ENCODE results near the gene CACNB4.

CACNB4 gene

DNA sequence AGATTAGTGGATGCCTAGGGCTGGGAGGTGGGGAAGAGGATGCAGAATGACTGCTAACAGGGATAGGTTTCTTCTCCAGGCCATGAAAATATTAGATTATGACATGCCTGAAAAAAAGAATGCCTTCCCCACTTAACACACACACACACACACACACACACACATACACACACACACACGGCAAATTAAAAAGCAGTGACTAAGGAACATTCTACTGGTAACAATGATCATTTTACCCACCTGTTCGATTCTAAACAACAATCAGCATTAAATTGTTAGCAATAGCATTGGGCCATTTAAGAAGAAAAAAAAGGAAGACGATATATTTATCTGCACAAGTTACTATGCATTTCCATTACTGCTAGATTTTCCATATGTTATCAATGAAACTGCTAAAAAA, 10.8 kb downstream of the CACNB4 start:
- DNase-seq (ENCODE audit: low spot score) = no peak

DNA sequence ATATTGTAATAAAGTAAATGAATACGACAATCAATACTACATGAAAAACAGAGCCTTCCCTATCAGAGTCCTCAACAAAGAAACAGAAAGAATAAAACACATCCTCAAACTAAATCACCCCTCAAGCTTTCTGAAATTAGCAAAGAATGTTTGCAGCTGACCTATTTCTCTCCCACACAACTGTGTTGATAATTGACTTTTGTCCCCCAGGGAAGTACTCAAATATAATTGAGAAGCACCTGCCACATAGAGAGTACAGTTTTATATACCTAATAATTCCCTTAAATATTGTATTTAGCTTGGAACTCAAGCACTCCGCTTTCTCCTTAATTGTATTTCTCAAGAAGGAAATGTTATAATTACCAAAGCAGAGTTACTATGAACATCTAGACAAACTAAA, 12.6 kb downstream of the CACNB4 start:
- DNase-seq (ENCODE audit: low spot score) = no peak

DNA sequence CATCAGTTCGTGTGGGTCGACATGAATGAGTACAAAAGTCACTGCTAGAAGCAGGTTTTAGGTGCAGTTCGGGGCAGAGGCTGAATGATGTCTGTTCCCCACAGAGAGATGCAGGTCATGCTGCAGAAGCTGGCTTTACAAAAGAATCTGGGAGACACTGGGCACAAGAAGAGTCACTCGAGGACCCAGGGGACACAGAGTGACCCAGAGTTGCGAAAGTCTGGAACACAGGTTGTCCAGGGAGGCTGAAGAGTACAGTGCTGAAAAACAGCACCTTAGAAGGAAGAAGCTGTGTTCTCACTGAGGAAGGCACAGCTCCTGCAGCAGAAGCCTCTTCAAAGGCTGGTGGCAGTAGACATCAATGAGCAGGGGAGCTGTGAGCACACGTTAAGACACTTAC, 14.8 kb downstream of the CACNB4 start:
- DNase-seq (ENCODE audit: low spot score) = no peak

DNA sequence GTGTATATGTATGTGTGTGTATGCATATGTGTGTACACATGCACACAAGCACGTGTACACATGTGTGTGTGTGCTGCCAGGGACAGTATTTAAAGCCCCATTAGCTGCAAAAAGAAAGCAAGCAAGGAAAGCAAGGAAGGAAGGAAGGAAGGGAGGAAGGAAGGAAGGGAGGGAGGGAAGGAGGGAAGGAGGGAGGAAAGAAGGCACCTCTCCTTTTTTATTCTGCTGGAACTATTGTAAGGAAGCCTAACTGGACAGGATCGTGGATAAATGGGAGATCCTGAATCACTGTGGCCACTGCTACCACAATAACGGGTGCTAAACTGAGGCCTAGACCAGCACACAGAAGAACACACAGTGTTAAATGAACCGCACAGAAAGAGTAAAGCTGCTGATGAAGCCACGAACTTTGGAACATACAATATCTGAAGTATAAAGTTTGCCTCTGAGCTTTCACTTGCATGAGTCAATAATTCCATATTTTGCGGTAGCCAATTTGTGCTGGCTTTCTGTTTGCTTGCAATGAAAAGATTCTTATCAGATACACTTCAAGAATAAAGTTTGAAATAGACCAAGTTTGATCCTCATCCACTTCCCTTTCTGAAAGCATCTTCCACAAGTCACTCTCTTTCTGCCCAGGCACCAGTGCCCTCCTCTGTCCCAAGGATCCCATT, 15.5 kb downstream of the CACNB4 start:
- no peak for DNase-seq (ENCODE audit: low spot score)

DNA sequence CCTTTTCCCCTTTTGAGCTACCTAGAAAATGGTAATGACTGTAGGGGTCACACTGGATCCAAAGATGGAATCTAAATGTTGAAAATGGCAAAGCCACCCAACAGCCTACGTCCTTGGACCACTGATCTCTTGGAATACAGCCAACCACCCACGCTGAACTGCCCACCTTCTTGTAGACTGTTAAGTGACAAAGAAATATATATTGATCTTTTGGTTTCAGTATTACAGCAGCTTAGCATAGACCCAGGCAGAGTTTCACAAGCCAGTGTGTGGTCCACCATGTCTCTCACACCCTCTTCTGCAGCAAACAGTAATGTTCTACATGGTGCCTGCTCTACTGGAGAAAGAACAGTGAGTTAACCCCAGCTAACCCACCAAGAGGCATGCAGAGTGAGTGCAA, 20.2 kb downstream of the CACNB4 start:
- DNase-seq (ENCODE audit: low spot score) = no peak

DNA sequence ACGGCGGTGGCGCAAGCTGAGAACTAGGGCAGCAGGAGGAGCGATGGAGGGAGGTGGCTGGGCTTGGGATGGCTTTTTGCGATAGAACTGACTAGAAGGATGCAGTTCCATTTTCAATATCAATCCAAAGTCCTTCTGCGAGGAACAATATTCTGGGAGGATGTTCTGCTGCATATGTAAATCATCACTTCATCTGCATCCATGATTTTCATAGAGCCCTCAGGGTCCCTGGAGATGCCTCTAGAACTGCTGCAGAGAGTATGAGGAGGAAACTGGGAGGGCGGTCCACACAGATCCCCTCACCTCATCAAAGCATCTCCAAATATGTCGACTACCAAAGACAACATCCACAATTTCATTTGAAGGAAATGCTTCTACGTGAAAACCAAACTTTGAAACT, 20.8 kb downstream of the CACNB4 start:
- no peak for DNase-seq (ENCODE audit: low spot score)

DNA sequence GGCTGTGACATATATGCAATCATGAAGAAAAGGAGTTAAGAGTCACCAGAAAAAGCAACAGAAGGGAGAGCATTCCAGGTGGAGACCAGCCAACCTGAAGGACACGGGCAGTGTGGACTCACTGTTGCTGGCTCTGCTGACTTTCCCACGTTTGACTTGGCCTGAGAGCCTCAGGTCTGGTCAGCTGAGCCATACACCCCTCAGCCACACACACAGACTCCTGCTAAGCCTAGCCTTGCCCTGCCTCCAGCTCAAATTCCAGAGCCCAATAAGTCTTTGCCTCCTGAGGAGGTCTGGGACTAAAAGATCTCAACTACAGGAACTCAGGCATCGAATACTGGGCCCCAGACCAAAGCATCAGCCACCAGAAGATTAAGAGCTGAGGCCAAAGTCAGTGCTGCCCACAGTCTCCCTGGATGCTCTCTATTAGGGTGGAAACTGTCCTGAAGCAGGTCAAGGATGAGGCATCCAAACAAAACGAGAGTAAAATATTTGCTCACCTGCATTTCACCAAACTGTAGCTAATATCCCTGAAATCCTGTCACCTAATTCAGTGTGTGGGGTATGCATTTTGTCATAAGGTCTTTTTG, 23.3 kb downstream of the CACNB4 start:
- DNase-seq (ENCODE audit: low spot score) = no peak

DNA sequence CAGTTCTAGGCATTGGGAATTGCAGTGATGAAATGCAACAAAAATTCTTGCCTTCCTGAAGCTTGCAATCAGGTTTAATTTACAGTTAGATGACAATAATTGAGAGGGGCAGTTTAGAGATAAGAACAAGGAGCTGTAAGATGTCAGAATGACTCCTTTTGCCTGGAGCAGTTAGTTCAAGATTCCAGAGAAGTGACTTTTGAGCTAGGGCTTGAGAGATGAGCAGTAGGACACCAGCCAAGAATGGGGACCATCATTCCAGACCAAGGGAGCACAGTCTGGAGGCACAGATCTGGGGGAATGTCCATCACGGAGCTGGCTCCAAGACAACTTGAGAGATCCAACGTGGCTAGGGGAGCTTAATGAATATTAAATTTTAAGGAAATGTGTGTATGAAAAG, 26.8 kb downstream of the CACNB4 start:
- no peak for DNase-seq (ENCODE audit: low spot score)

DNA sequence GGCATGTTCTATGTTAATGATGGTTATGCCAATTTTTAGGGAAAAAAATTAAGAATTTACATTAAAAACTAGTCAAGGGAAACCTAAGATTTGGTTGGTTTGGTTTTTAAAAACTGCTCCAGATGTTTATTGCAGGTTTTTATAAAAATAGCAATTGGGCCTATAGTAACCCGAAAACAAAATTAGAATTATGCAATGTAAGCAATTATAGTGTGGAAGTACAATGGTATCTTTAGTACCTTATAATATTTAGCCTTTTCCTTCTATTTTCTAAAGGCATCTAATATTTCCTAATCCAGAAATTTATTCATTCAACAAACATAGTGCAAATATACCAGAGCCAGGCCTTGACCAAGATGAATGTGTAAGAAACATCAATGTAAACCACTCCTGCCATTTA, 27.3 kb downstream of the CACNB4 start:
- no peak for DNase-seq (ENCODE audit: low spot score)

DNA sequence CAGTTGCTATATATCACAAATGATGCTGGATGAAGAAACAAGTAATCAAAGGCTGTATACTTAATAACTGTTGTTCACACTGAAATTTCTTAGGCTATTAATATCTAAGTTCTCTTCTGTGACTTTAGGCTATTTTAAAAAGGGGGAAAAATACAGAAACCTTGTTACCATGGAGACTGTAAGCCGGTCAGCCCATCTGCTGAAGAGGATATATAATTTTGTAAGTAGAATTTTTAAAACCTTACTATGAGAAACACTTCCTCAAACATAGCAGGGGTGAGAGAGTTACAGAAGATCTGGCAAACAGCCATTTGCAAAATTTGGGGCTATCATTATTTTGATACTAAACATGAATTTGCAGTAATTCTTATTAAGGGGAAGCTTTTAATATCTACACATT, 27.8 kb downstream of the CACNB4 start:
- no peak for DNase-seq (ENCODE audit: low spot score)

DNA sequence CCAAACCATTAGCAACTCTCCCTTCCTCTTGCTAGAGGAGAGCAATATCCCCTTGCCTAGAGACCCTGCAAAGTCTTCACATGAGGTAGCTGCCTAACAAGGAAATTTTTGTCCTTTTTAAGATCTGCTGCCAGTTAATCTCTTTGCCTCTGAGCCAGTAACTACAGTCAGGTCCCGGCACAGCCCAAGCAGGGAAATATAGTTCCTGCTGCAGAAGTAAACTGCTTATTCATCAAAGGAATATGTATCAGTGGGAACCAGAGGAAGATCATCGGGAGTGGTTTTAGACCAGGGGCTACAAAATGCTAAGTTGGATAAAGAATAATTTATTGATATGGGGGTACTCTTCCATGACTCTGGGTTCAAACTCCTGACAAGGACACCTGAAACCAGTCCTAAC, 30.6 kb downstream of the CACNB4 start:
- no peak for DNase-seq (ENCODE audit: low spot score)

DNA sequence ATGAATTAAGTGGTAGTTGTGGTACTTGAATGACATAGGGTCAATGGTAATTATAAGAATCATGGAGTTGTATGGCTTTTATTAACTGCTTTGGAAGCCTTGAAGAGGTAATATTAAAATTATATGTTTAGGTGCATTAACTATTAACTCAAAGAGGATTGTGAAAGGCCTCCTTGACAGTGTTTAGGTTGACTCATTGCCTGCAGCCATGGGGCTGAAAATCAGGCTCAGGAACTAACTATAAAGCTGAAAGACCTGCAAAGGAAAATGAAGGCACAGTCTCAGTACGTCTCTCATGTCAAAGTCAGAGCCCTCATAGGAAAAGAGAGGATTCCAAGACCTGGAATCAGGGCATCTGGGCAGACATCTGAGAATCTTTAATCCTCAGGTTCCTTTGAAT, 31.0 kb downstream of the CACNB4 start:
- no peak for DNase-seq (ENCODE audit: low spot score)

DNA sequence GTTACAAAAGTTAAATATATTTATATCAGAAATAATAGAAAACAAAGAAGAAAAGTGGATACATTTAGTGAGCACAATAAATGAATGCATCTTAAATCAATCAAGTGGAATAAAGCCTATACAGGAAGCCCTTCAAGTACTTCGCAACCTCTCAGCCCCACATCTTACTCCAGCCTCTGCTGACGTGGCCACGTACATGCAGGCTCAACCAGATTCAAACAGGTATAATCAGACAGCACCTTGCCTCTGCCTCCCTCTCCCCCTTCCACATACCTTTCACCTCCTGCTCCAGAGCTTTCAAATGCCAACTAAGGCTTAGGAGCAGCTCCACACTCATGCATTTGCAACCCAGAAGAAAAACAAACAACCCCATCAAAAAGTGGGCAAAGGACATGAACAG, 32.9 kb downstream of the CACNB4 start:
- no peak for DNase-seq (ENCODE audit: low spot score)

DNA sequence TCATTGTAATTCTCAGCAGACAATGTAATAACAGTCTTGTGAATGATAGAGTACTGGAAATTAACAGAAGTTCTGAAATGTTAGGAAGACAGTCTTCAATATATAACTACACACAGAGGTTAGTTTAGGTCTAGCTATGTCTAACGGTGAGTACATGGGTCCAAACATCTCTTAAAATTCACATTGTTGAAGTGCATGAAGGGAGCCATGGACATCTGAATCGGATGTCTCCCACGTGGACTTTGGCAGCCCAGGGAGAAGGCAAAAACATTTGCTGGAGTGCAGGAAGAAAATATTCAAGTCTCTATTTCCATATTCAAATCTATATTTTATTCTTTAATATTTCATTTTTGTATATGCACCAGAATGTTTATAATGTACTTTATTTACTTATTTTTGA, 34.8 kb downstream of the CACNB4 start:
- DNase-seq (ENCODE audit: low spot score) = no peak

DNA sequence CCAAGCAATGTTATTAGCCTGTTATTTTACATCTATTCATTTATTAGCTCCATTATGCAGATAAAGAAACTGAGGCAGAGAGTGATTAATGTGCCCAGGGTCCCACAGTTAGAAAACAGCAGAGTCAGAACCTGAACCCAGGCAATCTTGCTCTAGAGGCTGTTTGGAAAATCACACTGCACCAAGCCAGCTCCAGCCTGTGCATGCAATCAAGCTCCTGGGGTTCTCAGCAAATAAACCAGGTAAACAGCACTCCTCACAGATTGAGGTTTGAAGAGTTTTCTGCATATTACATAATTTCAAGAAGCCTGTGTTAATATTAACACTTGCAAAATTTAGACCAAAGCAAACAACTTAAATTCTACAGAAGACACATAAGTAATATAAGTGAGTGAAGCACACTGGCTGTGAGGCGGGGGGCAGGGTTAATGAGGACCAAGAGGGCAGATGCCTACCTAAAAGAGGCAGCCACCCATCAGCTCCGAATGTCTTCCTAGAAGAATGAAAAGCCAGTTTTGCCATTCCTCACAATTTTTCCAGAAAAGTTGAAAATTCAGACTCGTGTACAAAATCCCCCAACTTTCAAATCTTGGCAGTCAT, 35.4 kb downstream of the CACNB4 start:
- no peak for DNase-seq (ENCODE audit: low spot score)

DNA sequence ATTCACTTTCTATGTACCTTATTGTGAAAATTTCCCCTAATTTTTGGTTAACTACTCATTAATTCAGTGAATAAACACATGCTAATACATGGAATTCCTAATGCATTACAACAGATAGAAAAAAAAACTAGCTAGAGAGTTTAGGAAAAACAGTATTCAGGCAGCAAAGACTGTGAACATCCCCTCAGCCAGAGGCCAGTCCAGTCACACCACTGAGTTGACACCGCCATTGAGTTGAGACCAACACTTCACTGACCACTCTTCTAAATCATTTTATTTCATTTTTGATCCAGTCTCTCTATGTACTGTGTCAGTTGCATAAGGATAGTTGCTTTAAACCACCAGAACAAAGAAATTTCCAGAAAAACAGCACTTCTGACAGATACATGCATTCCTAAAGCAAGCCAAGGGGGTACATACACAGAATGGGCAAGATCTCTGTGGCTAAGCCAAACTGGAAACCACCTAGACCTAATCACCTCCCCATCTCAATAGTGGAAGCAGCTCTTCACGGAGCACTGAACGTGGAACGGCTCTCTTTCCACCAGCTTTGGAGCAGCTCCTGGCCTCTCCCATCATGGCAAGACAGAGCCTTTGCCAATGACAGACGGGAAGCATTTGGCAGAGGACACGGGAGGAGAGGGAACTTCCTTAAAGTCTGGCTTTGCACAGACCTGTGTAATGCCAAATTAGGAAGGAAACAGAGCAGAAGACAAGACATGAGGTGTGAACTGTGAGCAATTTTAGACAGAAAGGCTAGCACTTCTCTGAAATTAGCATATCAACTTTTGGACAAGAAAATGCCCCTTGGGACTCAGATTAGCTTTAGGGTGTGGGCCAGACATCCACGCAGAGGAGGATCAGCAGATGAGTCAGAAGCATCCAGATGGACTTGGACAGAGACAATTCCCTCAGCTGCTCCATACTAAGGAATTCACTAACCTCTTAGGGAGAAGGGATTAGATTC, 36.4 kb downstream of the CACNB4 start:
- DNase-seq (ENCODE audit: low spot score) = no peak

DNA sequence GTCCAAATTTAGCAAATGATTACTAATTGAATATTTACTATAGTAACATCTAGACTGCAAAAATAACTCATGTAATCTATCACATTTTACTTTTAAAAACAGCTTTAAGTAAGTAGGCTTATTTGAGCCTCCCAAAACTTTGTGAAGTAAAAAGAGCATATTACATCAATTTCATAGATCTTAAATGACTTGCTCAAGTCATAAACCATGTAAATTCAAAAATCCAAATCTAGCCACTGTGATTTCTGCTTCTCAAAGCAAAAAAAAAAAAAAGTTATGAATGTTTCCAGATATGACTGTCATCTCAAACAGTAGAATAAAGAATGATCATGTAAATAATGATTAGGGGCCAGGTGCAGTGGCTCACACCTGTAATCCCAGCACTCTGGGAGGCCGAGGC, 37.5 kb downstream of the CACNB4 start:
- no peak for DNase-seq (ENCODE audit: low spot score)

DNA sequence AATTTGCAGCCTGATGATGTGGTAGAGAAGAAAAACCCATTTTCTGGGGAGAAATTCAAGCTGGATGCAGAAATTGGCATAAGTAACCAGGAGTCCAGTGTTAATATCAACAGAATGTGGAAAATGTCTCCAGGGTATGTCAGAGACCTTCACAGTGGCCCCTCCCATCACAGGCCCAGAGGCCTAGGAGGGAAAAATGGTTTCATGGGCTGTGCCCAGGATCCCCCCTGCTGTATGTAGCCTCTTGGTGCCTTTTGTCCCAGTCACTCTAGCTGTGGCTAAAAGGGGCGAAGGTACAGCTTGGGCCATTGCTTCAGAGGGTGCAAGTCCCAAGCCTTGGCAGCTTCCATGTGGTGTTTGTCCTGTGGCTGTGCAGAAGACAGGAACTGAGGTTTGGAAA, 40.2 kb downstream of the CACNB4 start:
- DNase-seq (ENCODE audit: low spot score) = no peak

DNA sequence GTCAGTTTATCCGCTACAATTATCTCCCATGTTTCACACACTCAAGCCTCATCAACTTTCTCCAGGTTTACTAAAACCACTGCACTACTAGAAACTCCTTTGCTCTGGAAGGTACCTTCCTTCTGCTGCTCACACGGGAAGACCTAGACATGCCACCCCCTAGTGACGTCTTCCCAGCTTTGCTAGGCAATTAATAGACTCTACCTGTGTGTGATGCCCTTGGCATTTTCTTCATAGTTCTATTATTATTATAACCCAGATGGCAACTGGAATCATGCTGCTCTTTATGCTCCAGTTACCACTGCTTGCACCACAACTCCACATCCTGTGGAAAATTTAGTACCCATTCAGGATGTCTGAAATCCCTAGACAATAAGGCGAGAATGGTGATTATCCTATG, 42.4 kb downstream of the CACNB4 start:
- DNase-seq (ENCODE audit: low spot score) = no peak

DNA sequence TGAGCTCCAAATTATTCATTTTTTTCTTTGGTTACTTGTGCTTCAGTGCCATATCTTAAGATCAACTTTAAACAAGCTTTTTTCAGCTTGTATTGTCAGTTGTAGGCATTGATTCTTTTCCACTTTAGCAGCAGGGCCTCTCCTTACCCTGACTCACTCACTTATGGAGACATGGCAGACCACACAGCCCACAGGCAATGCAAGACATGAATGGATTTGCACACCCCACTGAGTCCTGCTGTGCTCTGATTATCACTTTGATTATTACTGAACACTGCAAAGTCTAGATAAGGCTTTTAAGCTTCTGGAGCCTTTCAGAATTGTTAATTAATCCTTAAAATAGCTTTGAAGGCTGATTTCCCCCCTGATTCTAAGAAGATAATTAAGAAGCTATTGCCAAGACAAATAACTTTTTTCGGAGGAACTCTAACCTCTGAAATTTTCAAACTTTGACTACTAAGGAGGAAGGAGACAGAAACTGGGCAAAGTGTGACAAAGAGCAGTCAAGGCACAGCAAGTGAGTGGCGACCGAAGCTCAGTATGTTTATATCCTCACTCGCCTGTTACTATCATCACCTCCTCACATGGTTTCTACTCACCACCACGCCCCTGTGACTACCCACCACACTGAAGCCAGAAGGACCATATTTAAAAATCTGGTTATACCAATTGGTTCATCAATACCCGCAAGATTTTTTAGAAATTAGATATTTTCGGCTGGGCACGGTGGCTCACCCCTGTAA, 43.3 kb downstream of the CACNB4 start:
- DNase-seq (ENCODE audit: low spot score) = no peak

DNA sequence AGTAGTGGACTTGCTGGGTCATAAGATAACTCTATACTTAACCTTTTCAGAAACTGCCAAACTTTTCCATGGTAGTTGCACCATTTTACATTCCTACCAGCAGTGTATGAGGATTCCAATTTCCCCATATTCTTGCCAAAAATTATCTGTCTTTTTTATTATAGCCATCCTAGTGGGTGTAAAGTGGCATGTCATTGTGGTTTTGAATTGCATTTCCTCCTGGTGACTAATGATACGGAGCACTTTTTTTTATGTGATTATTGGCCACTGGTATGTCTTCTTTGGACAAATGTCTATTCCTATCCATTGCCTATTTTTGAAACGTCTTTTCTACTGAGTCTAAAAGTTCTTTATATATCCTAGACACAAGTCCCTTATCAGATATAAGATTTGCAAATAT, 44.3 kb downstream of the CACNB4 start:
- DNase-seq (ENCODE audit: low spot score) = no peak

DNA sequence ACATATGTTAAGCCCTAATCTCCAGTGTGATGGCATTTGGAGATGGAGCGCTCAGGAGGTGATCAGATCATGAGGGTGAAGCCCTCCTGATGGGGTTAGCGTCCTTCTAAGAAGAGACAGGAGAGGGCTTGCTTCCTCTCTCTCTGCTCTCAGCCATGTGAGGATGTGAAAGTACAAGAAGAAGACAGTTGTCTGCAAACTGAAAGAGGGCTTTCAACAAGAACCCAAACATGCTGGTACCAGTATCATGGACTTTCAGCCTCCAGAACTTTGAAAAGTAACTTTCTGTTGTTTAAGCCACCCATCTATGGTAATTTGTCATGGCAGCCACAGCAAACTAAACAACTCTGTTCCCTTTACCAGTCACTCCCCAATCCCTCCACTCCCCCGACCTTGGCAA, 47.4 kb downstream of the CACNB4 start:
- no peak for DNase-seq (ENCODE audit: low spot score)
